Measurements from ENCODE around the gene PDE7B.

PDE7B gene

GRCh38 chr6:136108361-136108945 is 257.0 kb downstream of the PDE7B start:
- no peak overlapping the region for H3K27ac ChIP-seq
- TF ChIP-seq ZFX (IDR thresholded peaks at IDR 0.05) (no peak), CTCF (conservative IDR thresholded peaks at IDR 0.05) (no peak)

GRCh38 chr6:136111831-136112230 is 260.3 kb downstream of the PDE7B start:
- no peak overlapping the region for H3K27ac ChIP-seq
- TF ChIP-seq ZFX (IDR thresholded peaks at IDR 0.05) (no peak), CTCF (conservative IDR thresholded peaks at IDR 0.05) (no peak)

- no peak overlapping the region for H3K27ac ChIP-seq
- TF ChIP-seq ZFX (IDR thresholded peaks at IDR 0.05) (no peak), CTCF (conservative IDR thresholded peaks at IDR 0.05) (no peak)
Observed at GRCh38 chr6:136112262-136112661, 260.8 kb downstream of the PDE7B start.

GRCh38 chr6:136113736-136114173 is 262.3 kb downstream of the PDE7B start:
- TF ChIP-seq ZFX (IDR thresholded peaks at IDR 0.05) (no peak), CTCF (conservative IDR thresholded peaks at IDR 0.05) (no peak)
- no peak overlapping the region for H3K27ac ChIP-seq

GRCh38 chr6:136114661-136115060 is 263.2 kb downstream of the PDE7B start:
- TF ChIP-seq CTCF (conservative IDR thresholded peaks at IDR 0.05), result no peak
- no peak for TF ChIP-seq ZFX (IDR thresholded peaks at IDR 0.05)
- H3K27ac ChIP-seq, result no peak overlapping the region

- TF ChIP-seq CTCF (conservative IDR thresholded peaks at IDR 0.05), result no peak
- TF ChIP-seq ZFX (IDR thresholded peaks at IDR 0.05), result no peak
- no peak overlapping the region for H3K27ac ChIP-seq
Observed at GRCh38 chr6:136115941-136116340, 264.4 kb downstream of the PDE7B start.

- no peak for TF ChIP-seq CTCF (conservative IDR thresholded peaks at IDR 0.05)
- TF ChIP-seq ZFX (IDR thresholded peaks at IDR 0.05), result no peak
- no peak overlapping the region for H3K27ac ChIP-seq
Observed at GRCh38 chr6:136117081-136117480, 265.6 kb downstream of the PDE7B start.

All from C4-2B (cell line).